ENCODE data around the gene A2M. TPM values are rescaled to one million over a fixed set of nuclear protein-coding genes. Genes with fewer than 3 reads are reported as not detected.

The A2M gene
- total RNA-seq, 2 donors from 2014 or later, result 0.66 TPM; not detected in 1

DNA sequence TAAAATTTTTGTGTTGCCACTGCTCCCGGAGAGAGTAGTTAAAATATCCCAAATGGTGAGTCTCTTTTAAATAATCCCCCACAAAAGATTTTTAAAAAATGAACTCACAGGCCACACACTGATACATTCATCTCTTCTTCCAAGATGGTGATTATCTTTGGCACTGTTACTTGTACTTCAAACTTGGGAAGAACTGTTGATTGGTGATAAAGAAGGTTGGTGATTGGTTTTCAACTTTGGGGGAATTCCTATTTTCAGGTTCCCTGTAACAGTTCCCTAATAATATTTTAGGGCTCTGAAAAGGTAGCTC, 6.6 kb downstream of the A2M start:
- Histone ChIP-seq H3K9me3 (ENCODE audit: control insufficient read depth, low read length) (no peaks in the 10 kb centered on the region), H3K9ac (ENCODE audit: extremely low read depth, low read length, poor library complexity, severe bottlenecking) (no peak overlapping the region), H3K4me3 (ENCODE audit: low read length) (no peak overlapping the region), H3K36me3 (ENCODE audit: control insufficient read depth, insufficient read depth, low read length) (no peaks in the 10 kb centered on the region), H3K4me1 (ENCODE audit: control insufficient read depth, insufficient read depth, low read length) (no peaks in the 10 kb centered on the region), H3K27ac (ENCODE audit: low read depth, low read length) (no peak overlapping the region), H3K27me3 (ENCODE audit: control insufficient read depth, insufficient read depth, low read length, poor library complexity, severe bottlenecking) (no peaks in the 10 kb centered on the region)
- no peak for DNase-seq
- 100% methylated on average over 1 of the region's 1 CpG; no CpG with 5 or more reads in 1 of the 2 experiments for WGBS, 2 experiments (ENCODE audit: insufficient coverage in 1 of 2, insufficient read length in 1 of 2)
- H3K4me1 Mint-ChIP-seq, result no peaks in the 10 kb centered on the region
- no peaks in the 10 kb centered on the region for H3K36me3 Mint-ChIP-seq (ENCODE audit: low read depth)
- no peaks in the 10 kb centered on the region for H3K9me3 Mint-ChIP-seq
- H3K4me3 Mint-ChIP-seq, result no peak overlapping the region
- peaks cover 4% of the 10 kb centered on the region for H3K27me3 Mint-ChIP-seq (ENCODE audit: insufficient read depth)
- TF ChIP-seq, protein P1, sequence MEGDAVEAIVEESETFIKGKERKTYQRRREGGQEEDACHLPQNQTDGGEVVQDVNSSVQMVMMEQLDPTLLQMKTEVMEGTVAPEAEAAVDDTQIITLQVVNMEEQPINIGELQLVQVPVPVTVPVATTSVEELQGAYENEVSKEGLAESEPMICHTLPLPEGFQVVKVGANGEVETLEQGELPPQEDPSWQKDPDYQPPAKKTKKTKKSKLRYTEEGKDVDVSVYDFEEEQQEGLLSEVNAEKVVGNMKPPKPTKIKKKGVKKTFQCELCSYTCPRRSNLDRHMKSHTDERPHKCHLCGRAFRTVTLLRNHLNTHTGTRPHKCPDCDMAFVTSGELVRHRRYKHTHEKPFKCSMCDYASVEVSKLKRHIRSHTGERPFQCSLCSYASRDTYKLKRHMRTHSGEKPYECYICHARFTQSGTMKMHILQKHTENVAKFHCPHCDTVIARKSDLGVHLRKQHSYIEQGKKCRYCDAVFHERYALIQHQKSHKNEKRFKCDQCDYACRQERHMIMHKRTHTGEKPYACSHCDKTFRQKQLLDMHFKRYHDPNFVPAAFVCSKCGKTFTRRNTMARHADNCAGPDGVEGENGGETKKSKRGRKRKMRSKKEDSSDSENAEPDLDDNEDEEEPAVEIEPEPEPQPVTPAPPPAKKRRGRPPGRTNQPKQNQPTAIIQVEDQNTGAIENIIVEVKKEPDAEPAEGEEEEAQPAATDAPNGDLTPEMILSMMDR (conservative IDR thresholded peaks at IDR 0.05), result no peak
- H3K27ac Mint-ChIP-seq, result no peak overlapping the region

DNA sequence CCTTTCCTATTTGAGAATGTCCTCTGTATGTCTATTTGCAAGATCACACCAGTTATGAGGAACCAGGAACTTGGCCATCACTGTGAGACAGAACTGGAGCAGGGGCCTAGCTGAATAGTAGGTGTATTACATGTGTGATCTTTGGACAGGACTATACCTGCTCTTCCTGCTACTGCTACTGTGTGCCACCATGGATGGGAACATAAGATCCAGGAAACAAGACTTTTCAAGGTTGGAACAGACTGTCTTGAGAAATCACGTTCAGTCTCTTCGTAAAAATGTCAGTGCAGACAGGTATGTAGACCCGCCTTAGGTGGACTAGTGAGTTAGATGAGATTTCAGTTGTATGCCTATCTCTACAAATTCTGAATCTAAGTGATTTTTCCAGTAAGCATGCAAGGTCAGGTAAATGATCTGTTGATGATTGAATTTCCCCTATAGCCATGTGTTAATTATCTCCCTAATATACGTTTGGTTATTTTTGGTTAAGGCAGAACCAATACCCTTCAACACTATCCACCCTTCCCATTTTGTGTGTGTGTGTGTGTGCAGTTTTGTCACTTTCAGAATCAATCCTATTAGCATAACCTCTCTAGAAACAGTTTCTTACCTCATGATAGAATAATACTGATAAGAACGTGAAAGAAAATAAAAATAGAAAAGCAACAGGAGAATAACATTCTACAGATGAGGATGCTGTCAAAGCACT, 7.1 kb downstream of the A2M start:
- Histone ChIP-seq H3K27me3 (ENCODE audit: control insufficient read depth, insufficient read depth, low read length, poor library complexity, severe bottlenecking) (no peaks in the 10 kb centered on the region), H3K9me3 (ENCODE audit: control insufficient read depth, low read length) (no peaks in the 10 kb centered on the region), H3K27ac (ENCODE audit: low read depth, low read length) (no peak overlapping the region), H3K4me1 (ENCODE audit: control insufficient read depth, insufficient read depth, low read length) (no peaks in the 10 kb centered on the region), H3K9ac (ENCODE audit: extremely low read depth, low read length, poor library complexity, severe bottlenecking) (no peak overlapping the region), H3K36me3 (ENCODE audit: control insufficient read depth, insufficient read depth, low read length) (no peaks in the 10 kb centered on the region), H3K4me3 (ENCODE audit: low read length) (no peak overlapping the region)
- WGBS, 2 experiments (ENCODE audit: insufficient coverage in 1 of 2, insufficient read length in 1 of 2), result 64 to 73% methylated on average over 3 to 4 of the region's 5 CpGs
- DNase-seq, result no peak
- Mint-ChIP-seq H3K4me1 (no peaks in the 10 kb centered on the region), H3K9me3 (no peaks in the 10 kb centered on the region), H3K36me3 (ENCODE audit: low read depth) (no peaks in the 10 kb centered on the region), H3K4me3 (no peak overlapping the region), H3K27ac (no peak overlapping the region), H3K27me3 (ENCODE audit: insufficient read depth) (peaks cover 4% of the 10 kb centered on the region)
- TF ChIP-seq, protein P1 (conservative IDR thresholded peaks at IDR 0.05), result no peak

DNA sequence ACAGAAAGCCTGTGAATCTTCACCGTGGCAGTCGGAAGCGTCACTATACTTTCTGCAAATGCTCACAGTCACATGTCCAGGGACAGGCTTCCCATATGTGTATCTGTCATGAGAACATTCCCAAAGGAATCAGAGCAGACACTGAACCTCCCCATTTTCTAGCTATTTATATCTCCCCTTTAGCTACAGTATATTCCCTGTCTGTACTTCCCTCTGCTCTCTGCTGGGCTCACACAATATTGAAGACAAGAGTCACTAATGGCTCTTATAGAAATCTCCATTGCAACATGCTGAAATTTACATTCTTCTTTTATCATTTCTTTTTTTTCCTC, 8.2 kb downstream of the A2M start:
- WGBS, 2 experiments (ENCODE audit: insufficient coverage in 1 of 2, insufficient read length in 1 of 2), result 96 to 97% methylated on average over 3 of the region's 3 CpGs
- Mint-ChIP-seq H3K9me3 (no peaks in the 10 kb centered on the region), H3K36me3 (ENCODE audit: low read depth) (no peaks in the 10 kb centered on the region), H3K27me3 (ENCODE audit: insufficient read depth) (peaks cover 2% of the 10 kb centered on the region), H3K4me1 (no peaks in the 10 kb centered on the region), H3K27ac (no peak overlapping the region), H3K4me3 (no peak overlapping the region)
- H3K9me3 ChIP-seq (ENCODE audit: control insufficient read depth, low read length), result no peaks in the 10 kb centered on the region
- no peak overlapping the region for H3K4me3 ChIP-seq (ENCODE audit: low read length)
- TF ChIP-seq, protein P1 (conservative IDR thresholded peaks at IDR 0.05), result no peak
- no peak overlapping the region for H3K27ac ChIP-seq (ENCODE audit: low read depth, low read length)
- H3K9ac ChIP-seq (ENCODE audit: extremely low read depth, low read length, poor library complexity, severe bottlenecking), result no peak overlapping the region
- no peak for DNase-seq
- H3K36me3 ChIP-seq (ENCODE audit: control insufficient read depth, insufficient read depth, low read length), result no peaks in the 10 kb centered on the region
- no peaks in the 10 kb centered on the region for H3K4me1 ChIP-seq (ENCODE audit: control insufficient read depth, insufficient read depth, low read length)
- no peaks in the 10 kb centered on the region for H3K27me3 ChIP-seq (ENCODE audit: control insufficient read depth, insufficient read depth, low read length, poor library complexity, severe bottlenecking)

Data from endodermal cell (in vitro differentiated cells).